ENCODE data around the gene SUPT20HL2. TPM values are rescaled to one million over a fixed set of nuclear protein-coding genes. Genes with fewer than 3 reads are reported as not detected.

Gene SUPT20HL2
- total RNA-seq: not detected in 2 replicates

GRCh38 chrX:24314019-24314635 lies at the start of gene SUPT20HL2:
Gene SUPT20HL2, minus strand, starts transcription at chrX:24314069. Its CDS starts 754 bp downstream, at chrX:24313315.

GRCh38 chrX:24360272-24360671 lies 46.4 kb upstream of the SUPT20HL2 start, which contains the start of gene SUPT20HL1:
Gene SUPT20HL1, plus strand, starts transcription at chrX:24360639. Its CDS starts 2,122 bp downstream, at chrX:24362761.

Other genes with a start within 250 kb of the SUPT20HL2 start
- 20.9 and 35.2 TPM in 2 replicates for gene ZFX, start 164.3 kb downstream of the SUPT20HL2 start, total RNA-seq
- not detected in 2 replicates for gene SUPT20HL1, start 46.6 kb upstream of the SUPT20HL2 start, total RNA-seq
- 12.1 and 15.9 TPM in 2 replicates for gene PDK3, start 151.2 kb upstream of the SUPT20HL2 start, total RNA-seq